ENCODE measurements around the gene ZNF592. TPM values are rescaled to one million over a fixed set of nuclear protein-coding genes. Genes with fewer than 3 reads are reported as not detected.

The ZNF592 gene
- total and polyA plus RNA-seq, 9 of the 15 experiments (the other 6 are each of a cell fraction or from before 2014, with no cell fraction given): 0.88 to 23.8 (median 7.4) TPM

- no peak for TF ChIP-seq ZNF316 (IDR thresholded peaks at IDR 0.05)
- no peak for TF ChIP-seq CBX3 (IDR thresholded peaks at IDR 0.05; ENCODE audit: borderline replicate concordance in 1 of 2, low read length in 2 of 2)
- TF ChIP-seq ZNF347 (CRISPR knock-in tag; IDR thresholded peaks at IDR 0.05; ENCODE audit: low read depth): no peak
- TF ChIP-seq ZNF695 (CRISPR knock-in tag; IDR thresholded peaks at IDR 0.05): no peak
- TF ChIP-seq EHMT2 (IDR thresholded peaks at IDR 0.05): no peak
- TF ChIP-seq ZNF639 (CRISPR knock-in tag; conservative IDR thresholded peaks at IDR 0.05 in 1 of 2, IDR thresholded peaks at IDR 0.05 in 1 of 2): no peak
- no peak for TF ChIP-seq RBM14 (IDR thresholded peaks at IDR 0.05; ENCODE audit: borderline replicate concordance, insufficient read depth, low read depth, low read length)
- no peak for TF ChIP-seq TFAM (CRISPR knock-in tag; conservative IDR thresholded peaks at IDR 0.05)
- no peak for TF ChIP-seq TAF9B (IDR thresholded peaks at IDR 0.05; ENCODE audit: partially characterized antibody)
- TF ChIP-seq NR2C1 (IDR thresholded peaks at IDR 0.05): no peak
- no peak for TF ChIP-seq NR2C1 (tag; IDR thresholded peaks at IDR 0.05)
- TF ChIP-seq THRAP3 (IDR thresholded peaks at IDR 0.05; ENCODE audit: borderline replicate concordance): no peak
- H3K9me1 ChIP-seq (ENCODE audit: control insufficient read depth, insufficient read depth, low read length): no peaks in the 10 kb centered on the region
- H4K20me1 ChIP-seq (replicated peaks; ENCODE audit: control insufficient read depth, insufficient read depth, low read length): peaks cover 5% of the 10 kb centered on the region; the same call in 1 of the 2 replicates
- no peak overlapping the region for H3K9ac ChIP-seq (ENCODE audit: insufficient read depth in 1 of 2, low read depth in 2 of 2, low read length in 2 of 2)
- H3K36me3 ChIP-seq (ENCODE audit: control insufficient read depth, insufficient read depth, low read length): peaks cover 45% of the 10 kb centered on the region; the same call in 2 of the 3 replicates
- WGBS (ENCODE audit: insufficient coverage, low coverage, missing lambda C conversion rate): 87% methylated on average over 3 of the region's 3 CpGs
- peaks cover 30% of the 10 kb centered on the region; the same call in 2 of the 3 replicates for H3K79me2 ChIP-seq (ENCODE audit: control insufficient read depth, insufficient read depth, low read length)
- H3K9me3 ChIP-seq (replicated peaks; ENCODE audit: control insufficient read depth, insufficient read depth, low read depth, low read length): no peaks in the 10 kb centered on the region
- in situ Hi-C loops (cut with MboI): no loop called here
- FAIRE-seq (peak; percentile 61), ATAC-seq (no peak), DNase-seq (ENCODE audit: extremely low read depth in 1 of 4, low spot score in 3 of 4) (no peak)
- ChIA-PET POLR2A (interaction anchor here (0.6 to 1.3 kb wide), 3 partner anchors 11 to 71 kb away, joined by 3 to 7 read pairs (median 3); no protein-coding TSS in a partner anchor), CTCF (ENCODE audit: low intra/inter-chr PET ratio) (no interaction called here)
- no TSS peak for BruUV-seq (replicated peaks)
- no peak overlapping the region for H3K4me2 ChIP-seq (ENCODE audit: insufficient read depth, low read length)
- no peaks in the 10 kb centered on the region for H3K4me1 ChIP-seq (replicated peaks in 1 of 2; ENCODE audit: control insufficient read depth in 2 of 2, insufficient read depth in 2 of 2, low read length in 2 of 2)
- no peak overlapping the region for H2AFZ ChIP-seq (ENCODE audit: low read depth, low read length)
- no peaks in the 10 kb centered on the region for H3K27me3 ChIP-seq (ENCODE audit: control insufficient read depth in 2 of 2, insufficient read depth in 2 of 2, low read length in 2 of 2)
- H3K27ac ChIP-seq (ENCODE audit: extremely low read depth, low read depth, low read length): no peak overlapping the region
- intact Hi-C loops (cut with micrococcal nuclease): no loop called here
- no peak overlapping the region for H3K4me3 ChIP-seq
Measured at GRCh38 chr15:84773716-84774115, 25.3 kb downstream of the ZNF592 start.

Measured in K562 (cell line).